GM18951 (cell line): ENCODE data around the gene CPEB4.

Source experiments
- POLR2A ChIP-seq: IDR thresholded peaks from 4 replicates; pipeline ENCODE4 v1.6.1; 2011; ENCODE audit warnings: mild to moderate bottlenecking; ENCODE audit not compliant: insufficient read length, insufficient read depth; ENCODE audit errors: extremely low read depth
- in situ Hi-C: fragments of 300-500 bp; cut with MboI; formaldehyde crosslinking; loops from one replicate; pipeline ENCODE4 v1.12.0; 2022; ENCODE audit warnings: low sequenced_read_pairs, mixed read lengths, inconsistent platforms; ENCODE audit not compliant: unreplicated experiment

The CPEB4 gene

GRCh38 chr5:173884402-173885053, 3.6 kb upstream of the CPEB4 start:
- no peak for TF ChIP-seq POLR2A
- in situ Hi-C loops, result no loop called here

DNA sequence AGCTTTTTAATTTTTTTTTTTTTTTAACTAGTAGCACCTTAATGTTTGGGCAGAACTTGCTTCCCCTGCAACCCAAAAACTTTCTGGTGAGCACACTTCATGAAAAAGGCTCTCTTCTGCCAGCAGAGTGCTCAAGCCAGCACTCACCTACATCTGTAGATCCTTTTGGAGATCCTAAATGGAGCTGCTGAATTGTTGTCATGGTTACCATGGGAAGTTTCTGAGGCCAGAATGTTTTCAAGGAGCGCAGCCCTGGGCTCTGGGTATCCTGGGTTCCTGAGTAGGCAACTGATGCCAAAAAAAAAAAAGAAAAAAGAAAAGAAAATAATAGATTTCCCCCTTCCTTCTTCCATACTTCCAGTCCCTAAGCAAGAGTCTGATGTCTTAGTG, 3.1 kb upstream of the CPEB4 start:
- in situ Hi-C loops, result no loop called here
- TF ChIP-seq POLR2A, result no peak

- in situ Hi-C loops, result no loop called here
- no peak for TF ChIP-seq POLR2A
Measured at GRCh38 chr5:173885475-173886010, 2.6 kb upstream of the CPEB4 start.

DNA sequence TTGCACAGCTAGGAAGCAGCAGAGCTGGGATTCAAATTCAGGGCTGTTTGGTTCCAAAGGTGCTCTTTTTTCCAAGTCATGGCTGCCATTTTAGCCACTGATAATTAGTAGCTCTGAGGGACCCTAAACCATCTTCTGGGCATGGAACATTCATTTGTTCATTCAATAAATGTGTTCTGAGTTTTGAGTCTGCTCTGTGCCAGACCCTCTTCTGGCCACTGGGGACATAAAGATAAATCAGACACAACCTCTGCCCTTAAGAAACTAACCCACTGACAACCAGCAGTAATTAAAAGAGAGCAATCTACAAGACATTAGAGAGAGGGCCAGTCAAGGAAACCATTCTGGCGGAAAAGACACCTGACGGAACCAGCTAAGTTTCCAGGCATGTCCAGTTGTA, 2.0 kb upstream of the CPEB4 start:
- TF ChIP-seq POLR2A, result no peak
- in situ Hi-C loops, result no loop called here

DNA sequence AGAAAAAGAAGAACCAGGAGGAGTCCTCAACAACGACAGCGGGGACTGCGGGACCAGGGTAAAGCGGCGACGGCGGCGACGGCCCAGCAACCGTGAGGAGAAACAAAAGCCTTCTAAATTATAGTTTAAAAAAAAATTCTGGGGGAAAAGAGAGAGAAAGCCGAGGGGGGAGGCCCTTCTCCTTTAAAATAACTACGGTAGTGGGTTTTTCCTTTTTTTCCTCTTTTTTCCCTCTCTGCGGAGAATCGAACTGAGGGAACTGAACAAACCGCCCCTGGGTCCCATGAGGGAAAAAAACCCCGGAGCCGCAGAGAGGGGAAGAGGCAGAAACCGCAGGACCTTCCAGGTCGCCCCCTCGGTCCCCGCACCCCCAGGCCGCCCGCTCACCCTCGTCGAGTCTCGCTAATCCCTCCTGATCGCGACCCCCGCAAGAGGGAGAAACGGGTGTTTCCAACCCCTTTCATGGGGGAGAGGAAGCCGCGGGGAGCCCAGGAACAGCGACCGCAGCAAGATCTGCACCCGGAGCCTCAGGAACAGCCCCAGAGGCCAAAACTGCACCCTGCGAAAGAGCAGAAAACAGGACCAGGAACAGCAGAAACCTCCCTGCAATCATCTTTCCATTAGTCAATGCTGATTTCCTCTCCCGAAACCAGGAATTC, 453 bp downstream of the CPEB4 start:
- in situ Hi-C loops, result no loop called here
- no peak for TF ChIP-seq POLR2A

- in situ Hi-C loops, result no loop called here
- no peak for TF ChIP-seq POLR2A
Measured at GRCh38 chr5:173890195-173890991, 2.2 kb downstream of the CPEB4 start.

DNA sequence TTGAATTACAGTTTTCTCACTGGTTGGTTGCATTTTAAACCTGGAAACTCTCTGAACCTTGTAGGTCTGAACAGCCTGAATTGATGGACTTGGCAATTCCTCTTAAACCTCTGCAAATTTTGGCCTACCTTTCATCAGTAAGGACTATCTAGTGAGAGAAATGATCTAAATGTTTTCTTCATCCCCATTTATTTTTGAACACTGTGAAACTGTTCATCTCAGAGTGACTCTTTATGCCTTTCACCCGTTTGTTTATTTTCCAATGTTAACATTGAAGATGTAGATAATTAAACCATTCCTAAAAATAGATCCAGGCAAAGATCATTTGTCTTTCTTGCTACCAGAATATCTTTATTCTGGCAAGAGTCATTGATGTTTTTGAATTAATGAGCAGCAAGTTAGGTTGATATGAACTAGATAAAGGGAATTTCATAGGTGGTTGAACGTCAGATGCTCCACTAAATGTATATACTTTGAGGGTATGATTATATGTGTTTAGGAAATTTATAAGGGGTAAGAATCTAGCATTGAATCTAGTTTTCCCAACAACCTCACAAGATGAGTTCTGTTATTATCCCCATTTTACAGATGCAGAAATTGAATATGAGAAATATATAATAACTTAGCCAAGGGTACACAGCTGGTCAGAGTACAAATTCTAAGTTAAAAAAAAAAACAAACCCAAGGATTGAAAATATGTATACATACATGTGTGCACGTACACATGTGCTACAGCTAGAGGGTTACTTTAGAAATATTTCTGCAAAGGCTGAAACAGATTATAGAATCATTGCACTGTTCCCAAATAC, 3.4 kb downstream of the CPEB4 start:
- no peak for TF ChIP-seq POLR2A
- in situ Hi-C loops, result no loop called here

GRCh38 chr5:173893192-173893561, 5.0 kb downstream of the CPEB4 start:
- TF ChIP-seq POLR2A, result no peak
- in situ Hi-C loops, result no loop called here

DNA sequence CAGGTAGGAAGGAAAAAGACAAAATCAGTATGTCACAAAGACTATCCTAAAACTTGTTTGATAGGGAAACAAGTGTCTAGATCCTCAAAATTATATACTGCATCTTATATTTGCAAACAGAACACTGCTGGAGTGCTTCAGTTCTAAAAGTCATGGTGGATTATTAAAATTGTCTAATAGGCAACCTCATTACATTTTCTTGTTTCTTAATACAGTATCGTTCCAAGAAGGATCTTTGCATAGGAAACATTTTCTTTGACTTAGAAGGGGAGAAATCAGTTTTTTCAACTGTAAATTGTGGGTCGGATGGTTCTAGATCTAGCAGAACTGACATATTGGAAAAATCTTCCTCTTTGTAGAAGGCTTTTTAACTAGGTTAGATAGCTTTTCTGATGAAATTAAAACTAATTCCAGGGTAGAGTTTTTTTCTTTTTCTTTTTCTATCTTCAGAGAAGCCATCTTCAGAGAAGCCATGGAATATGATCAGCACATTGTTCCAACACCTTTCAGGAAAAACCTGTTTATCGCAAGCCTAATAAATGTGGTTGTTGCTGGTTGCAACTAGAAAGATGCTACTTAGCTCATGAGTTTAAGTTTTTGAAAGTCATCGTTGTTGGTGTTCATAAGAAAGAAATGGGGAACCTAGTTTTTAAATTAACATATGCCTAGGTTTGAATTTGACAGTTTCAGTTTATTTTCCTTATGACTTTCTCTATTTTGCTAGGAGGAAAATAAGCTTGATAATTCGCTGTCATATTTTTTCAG, 7.4 kb downstream of the CPEB4 start:
- TF ChIP-seq POLR2A, result no peak
- in situ Hi-C loops, result no loop called here

DNA sequence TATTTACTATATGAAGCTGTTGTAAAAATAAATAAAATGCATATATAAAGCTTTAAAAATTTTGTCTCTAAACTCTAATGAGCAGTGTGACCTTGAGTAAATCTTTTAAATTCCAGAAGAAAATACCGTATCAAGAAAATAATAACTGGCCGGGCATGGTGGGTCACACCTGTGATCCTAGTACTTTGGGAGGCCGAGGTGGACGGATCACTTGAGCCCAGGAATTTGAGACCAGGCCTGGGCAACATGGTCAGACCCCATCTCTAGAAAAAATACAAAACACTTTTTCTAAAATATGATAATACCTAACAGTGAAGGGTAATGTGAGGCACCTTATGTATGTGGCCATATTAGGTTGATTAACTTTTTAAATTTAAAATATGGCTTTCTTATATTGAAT, 8.5 kb downstream of the CPEB4 start:
- TF ChIP-seq POLR2A, result no peak

DNA sequence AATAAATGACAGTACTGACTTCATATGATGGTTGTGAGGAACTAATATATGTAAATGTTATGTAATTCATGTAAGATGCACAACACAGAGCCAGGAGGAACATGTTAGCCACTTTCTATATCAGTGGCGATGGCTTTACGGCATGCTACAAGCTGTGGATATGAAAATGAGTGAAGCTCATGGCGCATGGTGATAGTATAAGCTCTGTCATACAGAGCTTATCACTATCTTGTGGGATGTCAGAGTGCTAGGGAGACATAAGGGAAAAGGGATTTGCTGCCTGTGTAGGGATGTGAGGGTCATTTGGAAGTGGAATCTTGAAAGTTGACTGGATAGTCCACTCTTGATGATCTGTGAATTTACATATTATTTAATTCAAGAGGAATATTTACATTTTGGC, 13.6 kb downstream of the CPEB4 start:
- in situ Hi-C loops, result no loop called here
- TF ChIP-seq POLR2A, result no peak

More for the DNA sequence above, 8.5 kb downstream of the CPEB4 start:
- in situ Hi-C loops, result no loop called here

GRCh38 chr5:173902334-173902733, 14.2 kb downstream of the CPEB4 start:
- no peak for TF ChIP-seq POLR2A
- in situ Hi-C loops, result no loop called here

DNA sequence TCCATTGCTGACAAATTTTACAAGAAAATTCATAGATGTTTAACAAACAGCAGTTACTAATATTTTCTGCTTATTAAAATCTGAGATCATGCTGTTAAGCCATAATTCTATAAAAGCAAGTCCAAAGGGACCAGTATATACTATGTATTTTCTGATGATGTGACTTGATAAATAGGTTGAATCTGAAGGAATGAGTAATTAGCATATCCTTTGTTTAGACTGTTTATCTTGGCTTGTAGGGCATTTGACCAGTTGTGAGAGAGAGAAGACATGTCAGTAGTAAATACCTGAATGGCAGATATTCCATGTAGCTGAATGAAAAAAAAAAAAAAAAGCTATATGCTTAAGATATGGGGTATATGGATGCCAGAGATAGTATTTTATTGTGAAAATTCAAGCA, 14.6 kb downstream of the CPEB4 start:
- no peak for TF ChIP-seq POLR2A
- in situ Hi-C loops, result no loop called here
